ENCODE measurements around the gene SORBS2.

DNA sequence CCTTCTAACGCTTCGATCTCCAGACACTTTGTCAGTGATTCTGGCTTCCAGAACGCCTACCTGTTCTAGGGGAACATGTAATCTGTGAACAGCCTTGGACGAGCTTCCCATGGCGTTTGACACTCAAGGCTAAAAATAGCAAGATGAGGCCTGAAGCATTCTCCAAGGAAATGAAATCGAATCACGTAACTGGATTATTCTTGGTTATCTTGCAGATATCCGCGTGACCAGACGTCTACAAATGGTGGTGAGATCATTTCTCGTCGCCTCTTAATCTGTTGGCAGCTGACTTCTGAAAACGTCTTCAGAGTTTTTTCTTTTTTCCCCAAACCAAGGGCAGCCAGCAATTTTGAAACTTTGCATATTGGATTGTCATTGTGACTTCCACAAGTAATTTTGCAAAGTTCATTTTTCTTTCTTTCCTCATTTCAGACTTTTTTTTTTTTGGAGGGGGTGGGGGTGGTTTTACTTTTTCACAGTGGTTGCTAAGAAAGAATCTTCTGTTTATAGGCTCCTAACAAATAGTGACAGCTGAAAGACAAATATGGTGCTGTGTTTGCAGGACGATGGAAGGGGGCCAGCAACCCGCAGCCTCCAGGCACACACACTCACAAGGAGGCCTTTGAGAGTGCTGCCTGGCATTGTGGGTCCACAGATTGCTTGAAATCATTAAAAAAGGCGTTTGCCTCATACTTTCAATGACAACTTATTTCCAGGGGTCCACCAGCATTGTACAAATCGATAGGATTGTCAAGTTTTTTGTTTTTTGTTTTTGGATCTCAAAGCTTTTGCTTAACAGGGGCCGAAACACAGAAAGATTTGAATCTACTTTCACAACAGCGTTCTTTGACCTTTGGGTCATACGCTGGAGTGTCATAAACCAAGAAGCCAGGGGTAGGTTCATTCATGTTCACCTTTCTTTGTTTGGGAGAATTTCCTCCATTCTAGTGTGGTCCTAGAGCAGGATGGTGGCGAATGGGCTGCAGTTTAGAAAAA, 244.3 kb downstream of the SORBS2 start:
- TF ChIP-seq ARID4B (CRISPR knock-in tag; IDR thresholded peaks at IDR 0.05; ENCODE audit: borderline replicate concordance) (no peak), MAX (CRISPR knock-in tag; IDR thresholded peaks at IDR 0.05) (no peak), CTCF (IDR thresholded peaks at IDR 0.05) (no peak)

All from WTC11 (cell line).